ENCODE measurements around the gene SEMA3E.
"Not testable (repeated sequence)": the region's sequence is repeated elsewhere in the genome, so short reads cannot be mapped to it uniquely, and the experiment has no call there.

Gene SEMA3E

GRCh38 chr7:83452256-83452655 lies 196.7 kb downstream of the SEMA3E start:
- no peak for DNase-seq (ENCODE audit: low read depth in 2 of 2)

GRCh38 chr7:83451501-83452045 lies 197.4 kb downstream of the SEMA3E start:
- DNase-seq (ENCODE audit: low read depth in 2 of 2), result no peak

- no peak for DNase-seq (ENCODE audit: low read depth in 2 of 2)
Measured at GRCh38 chr7:83449781-83450180, 199.2 kb downstream of the SEMA3E start.

GRCh38 chr7:83447681-83448080 lies 201.3 kb downstream of the SEMA3E start:
- DNase-seq (ENCODE audit: low read depth in 2 of 2), result no peak

GRCh38 chr7:83446102-83446669 lies 202.8 kb downstream of the SEMA3E start:
- no peak for DNase-seq (ENCODE audit: low read depth in 2 of 2)

GRCh38 chr7:83442911-83443310 lies 206.0 kb downstream of the SEMA3E start:
- DNase-seq (ENCODE audit: low read depth in 2 of 2), result no peak

- no peak for DNase-seq (ENCODE audit: low read depth in 2 of 2)
Measured at GRCh38 chr7:83439026-83439425, 209.9 kb downstream of the SEMA3E start.

- not testable (repeated sequence) for DNase-seq (ENCODE audit: low read depth in 2 of 2)
Measured at GRCh38 chr7:83430289-83430688, 218.7 kb downstream of the SEMA3E start.

- no peak for DNase-seq (ENCODE audit: low read depth in 2 of 2)
Measured at GRCh38 chr7:83429493-83429892, 219.4 kb downstream of the SEMA3E start.

- no peak for DNase-seq (ENCODE audit: low read depth in 2 of 2)
Measured at GRCh38 chr7:83427884-83428283, 221.1 kb downstream of the SEMA3E start.

- no peak for DNase-seq (ENCODE audit: low read depth in 2 of 2)
Measured at GRCh38 chr7:83426325-83426724, 222.6 kb downstream of the SEMA3E start.

- no peak for DNase-seq (ENCODE audit: low read depth in 2 of 2)
Measured at GRCh38 chr7:83419013-83419412, 229.9 kb downstream of the SEMA3E start.

- no peak for DNase-seq (ENCODE audit: low read depth in 2 of 2)
Measured at GRCh38 chr7:83415840-83416239, 233.1 kb downstream of the SEMA3E start.

GRCh38 chr7:83414947-83415346 lies 234.0 kb downstream of the SEMA3E start:
- DNase-seq (ENCODE audit: low read depth in 2 of 2), result no peak

GRCh38 chr7:83413831-83414230 lies 235.1 kb downstream of the SEMA3E start:
- no peak for DNase-seq (ENCODE audit: low read depth in 2 of 2)

- DNase-seq (ENCODE audit: low read depth in 2 of 2), result no peak
Measured at GRCh38 chr7:83413424-83413823, 235.5 kb downstream of the SEMA3E start.

- no peak for DNase-seq (ENCODE audit: low read depth in 2 of 2)
Measured at GRCh38 chr7:83410989-83411591, 237.8 kb downstream of the SEMA3E start.

- no peak for DNase-seq (ENCODE audit: low read depth in 2 of 2)
Measured at GRCh38 chr7:83394776-83395175, 254.2 kb downstream of the SEMA3E start.

- no peak for DNase-seq (ENCODE audit: low read depth in 2 of 2)
Measured at GRCh38 chr7:83388436-83388835, 260.5 kb downstream of the SEMA3E start.

GRCh38 chr7:83366629-83367028 lies 282.3 kb downstream of the SEMA3E start:
- no peak for DNase-seq (ENCODE audit: low read depth in 2 of 2)

- DNase-seq (ENCODE audit: low read depth in 2 of 2), result no peak
Measured at GRCh38 chr7:83365746-83366145, 283.2 kb downstream of the SEMA3E start.

GRCh38 chr7:83362871-83363550 lies 285.9 kb downstream of the SEMA3E start:
- DNase-seq (ENCODE audit: low read depth in 2 of 2), result no peak

GRCh38 chr7:83359108-83359507 lies 289.8 kb downstream of the SEMA3E start:
- DNase-seq (ENCODE audit: low read depth in 2 of 2), result no peak
